B cell (primary cell): ENCODE data around the gene ZBTB47. TPM values are rescaled to one million over a fixed set of nuclear protein-coding genes. Genes with fewer than 3 reads are reported as not detected.

Source experiments
- ATAC-seq: fragments of 200-7000 bp; cut with Tn5 transposase; one replicate; pipeline ENCODE4 v1.10.0; 2021; ENCODE audit warnings: low read depth, mild to moderate bottlenecking, moderate number of reproducible peaks, moderate library complexity
- CTCF ChIA-PET: fragments of 350-600 bp; sonication (Branson Sonifier 250); formaldehyde crosslinking; loops from one replicate; lab custom pipeline; 2021; ENCODE audit warnings: antibody characterized with exemption, inconsistent platforms; lab: Charles Lee
- POLR2A ChIA-PET: fragments of 350-600 bp; sonication (Branson Sonifier 250); formaldehyde crosslinking; loops from one replicate; lab custom pipeline; 2021; ENCODE audit warnings: antibody characterized with exemption; lab: Charles Lee
- DNase-seq: peaks from one replicate; pipeline ENCODE4 v3.0.0; 2013
- H2AFZ ChIP-seq: 2 replicates; pipeline ENCODE4 v1.6.1; 2012; ENCODE audit warnings: mild to moderate bottlenecking, low read depth, low read length; ENCODE audit not compliant: insufficient read depth, poor library complexity, severe bottlenecking
- H3K27ac ChIP-seq, 2 donors: 1 replicate in 1 of 2; 2 replicates in 1 of 2; pipeline ENCODE4 v1.5.1; 2012 to 2013; ENCODE audit warnings: low read length in 2 of 2, mild to moderate bottlenecking in 2 of 2, moderate library complexity in 1 of 2
- H3K27me3 ChIP-seq, 4 experiments: fragments of 200-600 bp in 1 of 4; sonication (generic) in 1 of 4; replicated peaks in 1 of 4; 1 replicate in 2 of 4; 2 replicates in 2 of 4; pipeline versions ENCODE4 v1.6.1 to v1.7.0; 2013 to 2016; ENCODE audit warnings: low read length in 3 of 4, mild to moderate bottlenecking in 2 of 4, mixed read lengths in 1 of 4, moderate library complexity in 1 of 4; ENCODE audit not compliant: insufficient read depth in 4 of 4, control insufficient read depth in 3 of 4; ENCODE audit errors: control extremely low read depth in 1 of 4
- H3K36me3 ChIP-seq, 2 experiments: replicated peaks in 1 of 2; 1 replicate in 1 of 2; 2 replicates in 1 of 2; pipeline versions ENCODE4 v1.6.1 to v1.7.1; 2013; ENCODE audit warnings: low read length in 1 of 2; ENCODE audit not compliant: insufficient read depth in 2 of 2, control insufficient read depth in 1 of 2; ENCODE audit errors: control extremely low read depth in 1 of 2, extremely low read depth in 1 of 2
- H3K4me1 ChIP-seq, 2 donors: fragments of 200-600 bp in 1 of 2; sonication (generic) in 1 of 2; 1 replicate in 1 of 2; 2 replicates in 1 of 2; pipeline versions ENCODE4 v1.5.1 to v1.6.1; 2013 to 2017; ENCODE audit warnings: low read length in 2 of 2; ENCODE audit not compliant: control insufficient read depth in 2 of 2, insufficient read depth in 2 of 2
- H3K4me2 ChIP-seq: replicated peaks from 2 replicates; pipeline ENCODE3; 2012; ENCODE audit warnings: mild to moderate bottlenecking, low read depth, low read length; ENCODE audit not compliant: poor library complexity, severe bottlenecking
- H3K4me3 ChIP-seq, 5 experiments: fragments of 200-600 bp in 1 of 5; sonication (generic) in 1 of 5; 1 replicate in 3 of 5; 2 replicates in 2 of 5; pipeline versions ENCODE4 v1.5.1 to v1.7.0; 2011 to 2016; ENCODE audit warnings: low read length in 4 of 5, mild to moderate bottlenecking in 4 of 5, low read depth in 2 of 5, control low read depth in 1 of 5, moderate library complexity in 1 of 5; ENCODE audit not compliant: insufficient read depth in 1 of 5; ENCODE audit errors: control extremely low read depth in 1 of 5, extremely low read depth in 1 of 5
- H3K79me2 ChIP-seq: fragments of 200-600 bp; sonication (generic); one replicate; pipeline ENCODE4 v1.6.0; 2016; ENCODE audit warnings: low read length; ENCODE audit not compliant: control insufficient read depth, insufficient read depth
- H3K9ac ChIP-seq: fragments of 200-600 bp; sonication (generic); 2 replicates; pipeline ENCODE4 v1.6.1; 2017; ENCODE audit warnings: mild to moderate bottlenecking, low read length, moderate library complexity
- H3K9me3 ChIP-seq, 3 donors: one replicate each; pipeline versions ENCODE4 v1.6.1 to v1.7.1; 2013; ENCODE audit warnings: low read length in 2 of 3; ENCODE audit not compliant: control insufficient read depth in 2 of 3, insufficient read depth in 1 of 3; ENCODE audit errors: control extremely low read depth in 1 of 3
- H4K20me1 ChIP-seq: 2 replicates; pipeline ENCODE4 v1.6.0; 2012; ENCODE audit warnings: mild to moderate bottlenecking, low read length; ENCODE audit not compliant: insufficient read depth, control insufficient read depth, poor library complexity, severe bottlenecking
- H3K27ac Mint-ChIP-seq: one replicate; pipeline ENCODE4 v1.8.0; 2021; ENCODE audit warnings: mixed read lengths
- H3K27me3 Mint-ChIP-seq: one replicate; pipeline ENCODE4 v1.8.0; 2021; ENCODE audit warnings: mixed read lengths
- H3K4me1 Mint-ChIP-seq: one replicate; pipeline ENCODE4 v1.8.0; 2021; ENCODE audit warnings: mixed read lengths
- H3K4me3 Mint-ChIP-seq: one replicate; pipeline ENCODE4 v1.8.0; 2021; ENCODE audit warnings: mixed read lengths
- H3K9me3 Mint-ChIP-seq: one replicate; pipeline ENCODE4 v1.8.0; 2022; ENCODE audit warnings: mixed read lengths; ENCODE audit not compliant: insufficient read depth
- EZH2 ChIP-seq: IDR thresholded peaks from 2 replicates; pipeline ENCODE4 v1.6.1; 2012; ENCODE audit warnings: borderline replicate concordance, low read depth, mild to moderate bottlenecking, moderate library complexity, low read length; ENCODE audit not compliant: insufficient read depth, poor library complexity, severe bottlenecking
- WGBS: methylation state at CpG from one replicate; pipeline ENCODE4 v1.1.5; 2013; ENCODE audit warnings: missing lambda C conversion rate; ENCODE audit not compliant: insufficient coverage; 5-methylcytosine and 5-hydroxymethylcytosine counted together
- intact Hi-C: fragments of 100-400 bp; cut with micrococcal nuclease; formaldehyde crosslinking; loops from one replicate; pipeline ENCODE4 v1.10.0; 2022
- polyA plus RNA-seq: library from polyadenylated mRNA; depleted of rRNA; stranded (reverse); fragments of >200 nt; gene quantifications from 2 replicates; pipeline ENCODE4 v1.2.3, GENCODE V29; 2012
- total RNA-seq, 2 donors: library from RNA; stranded (reverse); fragments of 120-200 nt in 1 of 2; gene quantifications; 1 replicate in 1 of 2; 2 replicates in 1 of 2; pipeline versions ENCODE4 v1.2.3 to v1.2.4, GENCODE V29; 2013 to 2022
- TF ChIP-seq, protein P1 (sequence below): fragments of 200-600 bp; IDR thresholded peaks from one replicate; pipeline ENCODE4 v1.8.0; 2022; ENCODE audit warnings: antibody characterized with exemption, mild to moderate bottlenecking

ZBTB47 gene
- total and polyA plus RNA-seq, 2 donors (not counting 1 experiment from before 2014, with no cell fraction given), result 0.34 to 1.6 TPM

DNA sequence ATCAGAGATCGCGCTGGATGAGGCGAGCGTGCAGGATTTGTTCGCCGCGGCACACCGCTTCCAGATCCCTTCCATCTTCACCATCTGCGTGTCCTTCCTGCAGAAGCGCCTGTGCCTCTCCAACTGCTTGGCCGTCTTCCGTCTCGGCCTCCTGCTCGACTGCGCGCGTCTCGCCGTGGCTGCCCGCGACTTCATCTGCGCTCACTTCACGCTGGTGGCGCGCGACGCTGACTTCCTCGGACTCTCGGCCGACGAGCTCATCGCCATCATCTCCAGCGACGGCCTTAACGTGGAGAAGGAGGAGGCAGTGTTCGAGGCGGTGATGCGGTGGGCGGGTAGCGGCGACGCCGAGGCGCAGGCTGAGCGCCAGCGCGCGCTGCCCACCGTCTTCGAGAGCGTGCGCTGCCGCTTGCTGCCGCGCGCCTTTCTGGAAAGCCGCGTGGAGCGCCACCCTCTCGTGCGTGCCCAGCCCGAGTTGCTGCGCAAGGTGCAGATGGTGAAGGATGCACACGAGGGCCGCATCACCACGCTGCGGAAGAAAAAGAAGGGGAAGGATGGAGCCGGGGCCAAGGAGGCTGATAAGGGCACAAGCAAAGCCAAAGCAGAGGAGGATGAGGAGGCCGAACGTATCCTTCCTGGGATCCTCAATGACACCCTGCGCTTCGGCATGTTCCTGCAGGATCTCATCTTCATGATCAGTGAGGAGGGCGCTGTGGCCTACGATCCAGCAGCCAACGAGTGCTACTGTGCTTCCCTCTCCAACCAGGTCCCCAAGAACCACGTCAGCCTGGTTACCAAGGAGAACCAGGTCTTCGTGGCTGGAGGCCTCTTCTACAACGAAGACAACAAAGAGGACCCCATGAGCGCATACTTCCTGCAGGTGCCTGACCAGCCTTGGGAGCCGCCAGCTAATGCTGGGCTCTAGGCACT lies 32.7 kb downstream of the ZBTB47 start:
- DNase-seq (no peak), ATAC-seq (no peak)
- POLR2A ChIA-PET, result no interaction called here
- no peak overlapping the region for H3K27ac Mint-ChIP-seq
- intact Hi-C loops, result no loop called here
- H3K9me3 ChIP-seq, result no peaks in the 10 kb centered on the region
- H3K27me3 ChIP-seq, result peaks cover 0 to 27% (median 0%) of the 10 kb centered on the region in 4 experiments
- no peak overlapping the region for H3K4me3 Mint-ChIP-seq
- CTCF ChIA-PET, result no interaction called here
- H3K4me2 ChIP-seq, result no peak overlapping the region
- no peak overlapping the region for H3K9ac ChIP-seq
- no peaks in the 10 kb centered on the region for H3K36me3 ChIP-seq
- 40% methylated on average over 80 of the region's 80 CpGs for WGBS
- H3K4me3 ChIP-seq, result no peak overlapping the region
- H3K9me3 Mint-ChIP-seq, result no peaks in the 10 kb centered on the region
- H3K4me1 Mint-ChIP-seq, result peaks cover 2% of the 10 kb centered on the region
- TF ChIP-seq, protein P1, sequence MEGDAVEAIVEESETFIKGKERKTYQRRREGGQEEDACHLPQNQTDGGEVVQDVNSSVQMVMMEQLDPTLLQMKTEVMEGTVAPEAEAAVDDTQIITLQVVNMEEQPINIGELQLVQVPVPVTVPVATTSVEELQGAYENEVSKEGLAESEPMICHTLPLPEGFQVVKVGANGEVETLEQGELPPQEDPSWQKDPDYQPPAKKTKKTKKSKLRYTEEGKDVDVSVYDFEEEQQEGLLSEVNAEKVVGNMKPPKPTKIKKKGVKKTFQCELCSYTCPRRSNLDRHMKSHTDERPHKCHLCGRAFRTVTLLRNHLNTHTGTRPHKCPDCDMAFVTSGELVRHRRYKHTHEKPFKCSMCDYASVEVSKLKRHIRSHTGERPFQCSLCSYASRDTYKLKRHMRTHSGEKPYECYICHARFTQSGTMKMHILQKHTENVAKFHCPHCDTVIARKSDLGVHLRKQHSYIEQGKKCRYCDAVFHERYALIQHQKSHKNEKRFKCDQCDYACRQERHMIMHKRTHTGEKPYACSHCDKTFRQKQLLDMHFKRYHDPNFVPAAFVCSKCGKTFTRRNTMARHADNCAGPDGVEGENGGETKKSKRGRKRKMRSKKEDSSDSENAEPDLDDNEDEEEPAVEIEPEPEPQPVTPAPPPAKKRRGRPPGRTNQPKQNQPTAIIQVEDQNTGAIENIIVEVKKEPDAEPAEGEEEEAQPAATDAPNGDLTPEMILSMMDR, result no peak
- TF ChIP-seq EZH2, result no peak
- peaks cover 35% of the 10 kb centered on the region for H3K27me3 Mint-ChIP-seq
- H4K20me1 ChIP-seq, result no peaks in the 10 kb centered on the region
- no peak overlapping the region for H3K27ac ChIP-seq
- no peaks in the 10 kb centered on the region for H3K4me1 ChIP-seq
- H2AFZ ChIP-seq, result no peak overlapping the region
- H3K79me2 ChIP-seq, result no peaks in the 10 kb centered on the region
